H1 (cell line): Measurements from ENCODE around the gene GAPDH. TPM values are rescaled to one million over a fixed set of nuclear protein-coding genes. Genes with fewer than 3 reads are reported as not detected.

Source experiments
- CTBP2 ChIP-seq: IDR thresholded peaks from 2 replicates; pipeline ENCODE4 v1.7.0; 2011; ENCODE audit warnings: borderline replicate concordance, mild to moderate bottlenecking, moderate library complexity, mixed read lengths, low read length; ENCODE audit not compliant: insufficient read depth, insufficient read length
- NANOG ChIP-seq: IDR thresholded peaks from 2 replicates; pipeline ENCODE4 v1.6.1; 2011; ENCODE audit warnings: low read length, low read depth, mild to moderate bottlenecking, inconsistent platforms; ENCODE audit not compliant: insufficient read depth, poor library complexity, severe bottlenecking
- RAD21 ChIP-seq, 2 experiments: IDR thresholded peaks in 1 of 2; conservative IDR thresholded peaks in 1 of 2; 2 replicates each; pipeline ENCODE4 v1.6.1; 2011; ENCODE audit warnings: low read depth in 2 of 2, low read length in 2 of 2, improper control_type of control experiment in 1 of 2, inconsistent platforms in 1 of 2, mild to moderate bottlenecking in 1 of 2, moderate library complexity in 1 of 2
- SIN3A ChIP-seq, 2 experiments: IDR thresholded peaks in 1 of 2; conservative IDR thresholded peaks in 1 of 2; 2 replicates each; pipeline ENCODE4 v1.6.1; 2011 to 2012; ENCODE audit warnings: low read length in 2 of 2, improper control_type of control experiment in 1 of 2, low read depth in 1 of 2, mild to moderate bottlenecking in 1 of 2
- TBP ChIP-seq: IDR thresholded peaks from 2 replicates; pipeline ENCODE4 v1.6.1; 2011; ENCODE audit warnings: low read depth, low read length, improper control_type of control experiment
- TEAD4 ChIP-seq: IDR thresholded peaks from 2 replicates; pipeline ENCODE4 v1.6.1; 2012; ENCODE audit warnings: low read depth, low read length, inconsistent platforms, mixed read lengths
- polyA plus RNA-seq, 7 experiments: library from polyadenylated mRNA; depleted of rRNA in 3 of 7; stranded (reverse) in 5 of 7; unstranded in 2 of 7; fragments of >200 nt in 5 of 7; fragments of 200-250 nt in 2 of 7; gene quantifications; 1 replicate in 5 of 7; 2 replicates in 1 of 7; 4 replicates in 1 of 7; pipeline versions ENCODE4 v1.2.1 to v1.2.3, GENCODE V29; 2011 to 2013; ENCODE audit warnings: missing spikeins in 2 of 7, mixed read lengths in 2 of 7
- total RNA-seq: library from RNA; stranded (reverse); fragmentation: NEBNext Ultra II Directional; extraction: Animal tissue kit (Norgen Biotek cat#: 25700); gene quantifications from 2 replicates; pipeline ENCODE4 v1.2.1, GENCODE V29; 2021
- TF ChIP-seq, protein P1 (sequence below), 3 experiments: IDR thresholded peaks; 1 replicate in 2 of 3; 2 replicates in 1 of 3; pipeline versions ENCODE4 v1.5.1 to v1.6.1; 2011; ENCODE audit warnings: low read length in 3 of 3, mild to moderate bottlenecking in 3 of 3, inconsistent platforms in 2 of 3, low read depth in 1 of 3, moderate library complexity in 1 of 3; ENCODE audit not compliant: insufficient read depth in 1 of 3; ENCODE audit errors: control extremely low read depth in 1 of 3
- TF ChIP-seq, protein P2 (sequence below): IDR thresholded peaks from 2 replicates; pipeline ENCODE4 v1.6.1; 2012; ENCODE audit warnings: inconsistent platforms

Gene GAPDH
- total and polyA plus RNA-seq, 2 of the 8 experiments (the other 6 are each of a cell fraction or from before 2014, with no cell fraction given) = 5,175 to 15,878 TPM

DNA sequence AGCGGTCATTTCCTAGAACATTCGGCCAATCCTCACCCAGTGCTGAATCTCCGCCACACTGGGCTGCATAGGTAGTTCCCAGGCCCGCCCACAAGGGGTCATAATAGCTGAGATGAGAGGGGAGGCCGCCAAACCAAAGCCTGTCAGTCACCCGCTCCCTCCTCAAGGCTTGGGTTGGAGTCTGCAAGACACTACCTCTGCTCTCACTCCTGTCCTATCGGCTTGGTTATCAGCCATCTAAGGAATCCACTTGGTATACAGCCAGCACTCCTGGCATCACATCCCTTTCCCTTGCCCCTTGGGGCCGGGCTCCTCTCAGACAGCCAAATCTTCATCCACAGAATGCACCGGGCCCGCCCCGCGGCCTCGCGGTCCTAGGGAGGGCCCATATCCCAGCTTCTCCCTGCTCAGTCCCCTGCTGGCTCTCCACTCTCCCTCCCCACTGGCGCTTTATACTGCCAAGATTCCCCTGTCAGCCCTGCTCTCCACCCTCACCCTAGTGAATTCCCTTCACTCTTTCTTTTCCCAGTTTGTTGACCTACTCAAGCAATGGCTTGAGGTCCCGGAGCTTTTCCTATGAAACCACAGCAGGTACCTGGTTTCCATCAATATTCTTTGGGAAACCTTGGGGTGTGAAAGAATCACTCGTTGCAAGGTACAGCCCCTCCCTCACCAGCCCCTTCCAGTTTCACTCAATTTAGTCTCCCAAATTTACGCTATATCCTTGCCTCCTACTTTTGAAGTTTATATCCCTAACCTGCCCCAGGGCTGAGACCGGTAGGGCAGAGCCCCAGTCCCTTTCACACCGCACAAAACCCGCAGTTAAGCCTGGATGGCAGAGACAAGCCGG is 20.1 kb downstream of the GAPDH start (continued):
- TF ChIP-seq, protein P1, sequence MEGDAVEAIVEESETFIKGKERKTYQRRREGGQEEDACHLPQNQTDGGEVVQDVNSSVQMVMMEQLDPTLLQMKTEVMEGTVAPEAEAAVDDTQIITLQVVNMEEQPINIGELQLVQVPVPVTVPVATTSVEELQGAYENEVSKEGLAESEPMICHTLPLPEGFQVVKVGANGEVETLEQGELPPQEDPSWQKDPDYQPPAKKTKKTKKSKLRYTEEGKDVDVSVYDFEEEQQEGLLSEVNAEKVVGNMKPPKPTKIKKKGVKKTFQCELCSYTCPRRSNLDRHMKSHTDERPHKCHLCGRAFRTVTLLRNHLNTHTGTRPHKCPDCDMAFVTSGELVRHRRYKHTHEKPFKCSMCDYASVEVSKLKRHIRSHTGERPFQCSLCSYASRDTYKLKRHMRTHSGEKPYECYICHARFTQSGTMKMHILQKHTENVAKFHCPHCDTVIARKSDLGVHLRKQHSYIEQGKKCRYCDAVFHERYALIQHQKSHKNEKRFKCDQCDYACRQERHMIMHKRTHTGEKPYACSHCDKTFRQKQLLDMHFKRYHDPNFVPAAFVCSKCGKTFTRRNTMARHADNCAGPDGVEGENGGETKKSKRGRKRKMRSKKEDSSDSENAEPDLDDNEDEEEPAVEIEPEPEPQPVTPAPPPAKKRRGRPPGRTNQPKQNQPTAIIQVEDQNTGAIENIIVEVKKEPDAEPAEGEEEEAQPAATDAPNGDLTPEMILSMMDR (IDR thresholded peaks at IDR 0.05; ENCODE audit: control extremely low read depth in 1 of 3, insufficient read depth in 1 of 3, low read depth in 1 of 3, low read length in 3 of 3) = peak in 2 of 3 experiments; percentile 68 to 90; a peak in 3 of 4 replicates
- TF ChIP-seq CTBP2 = peak; percentile 45
- peak; percentile 63 to 76; a peak in 2 of 4 replicates for TF ChIP-seq SIN3A (conservative IDR thresholded peaks at IDR 0.05 in 1 of 2, IDR thresholded peaks at IDR 0.05 in 1 of 2; ENCODE audit: low read depth in 1 of 2, low read length in 2 of 2)
- no peak for TF ChIP-seq TBP
- TF ChIP-seq, protein P2, sequence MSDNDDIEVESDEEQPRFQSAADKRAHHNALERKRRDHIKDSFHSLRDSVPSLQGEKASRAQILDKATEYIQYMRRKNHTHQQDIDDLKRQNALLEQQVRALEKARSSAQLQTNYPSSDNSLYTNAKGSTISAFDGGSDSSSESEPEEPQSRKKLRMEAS = no peak
- TF ChIP-seq TEAD4 = no peak
- peak; percentile 31 to 47 for TF ChIP-seq RAD21 (IDR thresholded peaks at IDR 0.05 in 1 of 2, conservative IDR thresholded peaks at IDR 0.05 in 1 of 2; ENCODE audit: low read depth in 2 of 2, low read length in 2 of 2)
- TF ChIP-seq NANOG = no peak
